Choroid plexus epithelial cell (primary cell): Measurements from ENCODE around the gene NMRK2.

ENCODE experiments used
- DNase-seq: peaks from one replicate; pipeline ENCODE4 v3.0.0-alpha.2; 2010; ENCODE audit warnings: low read depth
- H3K4me3 ChIP-seq: 2 replicates; pipeline ENCODE4 v1.5.1; 2011; ENCODE audit warnings: low read depth, mild to moderate bottlenecking, control low read depth, low read length, moderate library complexity
- CTCF ChIP-seq: conservative IDR thresholded peaks from 2 replicates; pipeline ENCODE4 v1.5.1; 2011; ENCODE audit warnings: low read depth, mild to moderate bottlenecking, control low read depth, inconsistent platforms, low read length, moderate library complexity

NMRK2 gene

GRCh38 chr19:3976495-3977241 lies 43.8 kb downstream of the NMRK2 start:
- no peak for TF ChIP-seq CTCF
- no peak for DNase-seq
- H3K4me3 ChIP-seq, result no peak overlapping the region

- no peak for DNase-seq
- peak; percentile 41 for TF ChIP-seq CTCF
- H3K4me3 ChIP-seq, result no peak overlapping the region
Measured at GRCh38 chr19:3977242-3978143, 44.6 kb downstream of the NMRK2 start.

GRCh38 chr19:3978145-3978544 lies 45.3 kb downstream of the NMRK2 start:
- TF ChIP-seq CTCF, result no peak
- DNase-seq, result no peak
- no peak overlapping the region for H3K4me3 ChIP-seq

- no peak for DNase-seq
- TF ChIP-seq CTCF, result no peak
- H3K4me3 ChIP-seq, result no peak overlapping the region
Measured at GRCh38 chr19:3979289-3979673, 46.4 kb downstream of the NMRK2 start.

- H3K4me3 ChIP-seq, result no peak overlapping the region
- no peak for TF ChIP-seq CTCF
- DNase-seq, result peak; percentile 2
Measured at GRCh38 chr19:3979674-3980352, 46.9 kb downstream of the NMRK2 start.

- no peak overlapping the region for H3K4me3 ChIP-seq
- no peak for DNase-seq
- no peak for TF ChIP-seq CTCF
Measured at GRCh38 chr19:3980353-3981251, 47.7 kb downstream of the NMRK2 start.
